Astrocyte of the spinal cord (primary cell): ENCODE measurements around the gene PAPPA2.

ENCODE experiments used
- DNase-seq: peaks from one replicate; pipeline ENCODE4 v3.0.0; 2011; ENCODE audit warnings: low read depth, low spot score
- H3K4me3 ChIP-seq: 2 replicates; pipeline ENCODE4 v1.5.1; 2011; ENCODE audit warnings: low read depth, mild to moderate bottlenecking, low read length, moderate library complexity
- CTCF ChIP-seq: IDR thresholded peaks from 2 replicates; pipeline ENCODE4 v1.5.1; 2012; ENCODE audit warnings: low read depth, mild to moderate bottlenecking, low read length, inconsistent platforms
- in situ Hi-C: cut with HindIII; loops from 2 replicates; pipeline ENCODE4 v1.10.0; 2017; ENCODE audit warnings: low sequenced_read_pairs

PAPPA2 gene

GRCh38 chr1:176885751-176886150 lies 422.8 kb downstream of the PAPPA2 start:
- DNase-seq, result no peak
- in situ Hi-C loops, result no loop called here
- no peak for TF ChIP-seq CTCF
- no peak overlapping the region for H3K4me3 ChIP-seq

- no peak for DNase-seq
- in situ Hi-C loops, result no loop called here
- TF ChIP-seq CTCF, result no peak
- H3K4me3 ChIP-seq, result no peak overlapping the region
These were observed 425.6 kb downstream of the PAPPA2 start for GRCh38 chr1:176888471-176889032.

- no peak for TF ChIP-seq CTCF
- no peak overlapping the region for H3K4me3 ChIP-seq
- in situ Hi-C loops, result no loop called here
- DNase-seq, result no peak
These were observed 430.8 kb downstream of the PAPPA2 start for GRCh38 chr1:176893625-176894352.

GRCh38 chr1:176894450-176894849 lies 431.5 kb downstream of the PAPPA2 start:
- TF ChIP-seq CTCF, result no peak
- no peak for DNase-seq
- in situ Hi-C loops, result no loop called here

More at GRCh38 chr1:176894450-176894849, 431.5 kb downstream of the PAPPA2 start:
- H3K4me3 ChIP-seq, result no peak overlapping the region
